ENCODE data around the gene MERTK.

DNA sequence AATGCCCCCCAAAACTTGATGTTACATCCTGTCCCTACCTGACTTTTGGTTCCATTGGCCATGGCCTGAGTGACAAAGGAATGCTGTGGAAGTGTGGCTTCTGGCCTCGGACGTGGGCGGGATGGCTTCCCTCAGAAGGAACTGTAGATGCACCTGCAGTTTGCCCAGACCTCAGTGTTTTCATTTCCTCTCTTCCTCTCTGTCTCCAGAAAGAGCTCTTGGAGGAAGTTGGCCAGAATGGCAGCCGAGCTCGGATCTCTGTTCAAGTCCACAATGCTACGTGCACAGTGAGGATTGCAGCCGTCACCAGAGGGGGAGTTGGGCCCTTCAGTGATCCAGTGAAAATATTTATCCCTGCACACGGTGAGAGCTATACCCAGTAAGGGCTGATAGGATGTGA, 95.6 kb downstream of the MERTK start:
- TF ChIP-seq, protein P1, sequence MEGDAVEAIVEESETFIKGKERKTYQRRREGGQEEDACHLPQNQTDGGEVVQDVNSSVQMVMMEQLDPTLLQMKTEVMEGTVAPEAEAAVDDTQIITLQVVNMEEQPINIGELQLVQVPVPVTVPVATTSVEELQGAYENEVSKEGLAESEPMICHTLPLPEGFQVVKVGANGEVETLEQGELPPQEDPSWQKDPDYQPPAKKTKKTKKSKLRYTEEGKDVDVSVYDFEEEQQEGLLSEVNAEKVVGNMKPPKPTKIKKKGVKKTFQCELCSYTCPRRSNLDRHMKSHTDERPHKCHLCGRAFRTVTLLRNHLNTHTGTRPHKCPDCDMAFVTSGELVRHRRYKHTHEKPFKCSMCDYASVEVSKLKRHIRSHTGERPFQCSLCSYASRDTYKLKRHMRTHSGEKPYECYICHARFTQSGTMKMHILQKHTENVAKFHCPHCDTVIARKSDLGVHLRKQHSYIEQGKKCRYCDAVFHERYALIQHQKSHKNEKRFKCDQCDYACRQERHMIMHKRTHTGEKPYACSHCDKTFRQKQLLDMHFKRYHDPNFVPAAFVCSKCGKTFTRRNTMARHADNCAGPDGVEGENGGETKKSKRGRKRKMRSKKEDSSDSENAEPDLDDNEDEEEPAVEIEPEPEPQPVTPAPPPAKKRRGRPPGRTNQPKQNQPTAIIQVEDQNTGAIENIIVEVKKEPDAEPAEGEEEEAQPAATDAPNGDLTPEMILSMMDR (conservative IDR thresholded peaks at IDR 0.05), result no peak
- no peak for TF ChIP-seq ZFX (IDR thresholded peaks at IDR 0.05)

All from C4-2B (cell line).